ENCODE measurements around the gene ZBTB16. TPM values are rescaled to one million over a fixed set of nuclear protein-coding genes. Genes with fewer than 3 reads are reported as not detected.

ZBTB16 gene
- total RNA-seq, 1 donor from 2014 or later = 11.9 TPM

DNA sequence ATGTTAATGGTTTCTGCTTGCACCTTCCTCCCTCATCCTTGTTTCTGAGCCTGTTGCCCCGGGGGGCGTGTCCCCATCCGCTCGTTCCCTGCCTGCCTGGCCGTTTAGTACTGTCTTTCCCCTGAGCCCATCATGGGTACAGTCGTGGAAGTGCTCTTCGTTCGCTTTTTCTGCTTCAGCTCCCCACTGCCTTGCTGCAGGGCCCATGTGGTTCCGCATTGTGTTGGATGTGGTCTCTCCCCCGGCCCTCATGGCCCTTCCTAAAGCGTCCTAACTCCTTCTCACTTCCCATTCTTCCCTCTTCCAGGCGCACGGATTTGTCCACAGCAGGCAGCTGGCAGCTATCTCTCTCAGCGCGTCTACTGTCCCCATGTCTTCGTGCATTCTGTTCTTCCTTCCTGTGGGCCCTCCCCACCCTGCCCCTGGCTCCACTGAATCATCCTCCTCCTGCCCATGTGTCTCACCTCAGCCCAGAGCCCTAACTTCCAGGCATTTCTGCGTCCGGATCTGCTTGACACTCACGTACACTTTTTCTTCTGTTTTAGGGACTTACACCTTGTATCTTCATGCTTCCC is 98.1 kb downstream of the ZBTB16 start:
- TF ChIP-seq CTCF (conservative IDR thresholded peaks at IDR 0.05) = no peak
- H3K36me3 Mint-ChIP-seq = no peaks in the 10 kb centered on the region
- H3K27me3 Mint-ChIP-seq = peaks cover 76% of the 10 kb centered on the region
- H3K9me3 Mint-ChIP-seq = no peaks in the 10 kb centered on the region
- H3K27ac Mint-ChIP-seq = no peak overlapping the region
- DNase-seq (ENCODE audit: extremely low spot score, unreplicated experiment) = no peak
- H3K4me1 Mint-ChIP-seq (ENCODE audit: unreplicated experiment) = peaks cover 43% of the 10 kb centered on the region
- H3K4me3 Mint-ChIP-seq = no peak overlapping the region

DNA sequence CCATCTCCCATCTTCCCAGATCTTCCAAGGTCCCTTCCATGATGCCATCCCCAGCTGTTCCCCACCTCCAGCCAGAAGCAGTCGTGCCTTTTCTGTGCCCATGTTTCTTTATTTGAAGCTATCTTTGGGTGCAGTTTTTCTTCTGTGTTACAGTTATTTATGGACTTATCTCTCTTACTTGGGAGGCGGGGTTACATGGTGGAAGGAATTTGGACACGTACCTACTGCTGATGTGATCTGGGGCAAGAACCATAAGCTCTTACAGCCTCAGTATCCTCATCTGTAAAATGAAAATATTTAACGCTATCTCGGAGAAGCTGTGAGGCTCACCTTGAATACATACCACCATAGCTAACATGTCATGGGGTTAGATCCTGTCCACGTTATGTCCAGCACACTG is 98.9 kb downstream of the ZBTB16 start:
- no peak for TF ChIP-seq CTCF (conservative IDR thresholded peaks at IDR 0.05)
- H3K4me3 Mint-ChIP-seq = no peak overlapping the region
- peaks cover 75% of the 10 kb centered on the region for H3K27me3 Mint-ChIP-seq
- no peaks in the 10 kb centered on the region for H3K36me3 Mint-ChIP-seq
- DNase-seq (ENCODE audit: extremely low spot score, unreplicated experiment) = no peak
- H3K4me1 Mint-ChIP-seq (ENCODE audit: unreplicated experiment) = peaks cover 51% of the 10 kb centered on the region
- no peaks in the 10 kb centered on the region for H3K9me3 Mint-ChIP-seq
- no peak overlapping the region for H3K27ac Mint-ChIP-seq

DNA sequence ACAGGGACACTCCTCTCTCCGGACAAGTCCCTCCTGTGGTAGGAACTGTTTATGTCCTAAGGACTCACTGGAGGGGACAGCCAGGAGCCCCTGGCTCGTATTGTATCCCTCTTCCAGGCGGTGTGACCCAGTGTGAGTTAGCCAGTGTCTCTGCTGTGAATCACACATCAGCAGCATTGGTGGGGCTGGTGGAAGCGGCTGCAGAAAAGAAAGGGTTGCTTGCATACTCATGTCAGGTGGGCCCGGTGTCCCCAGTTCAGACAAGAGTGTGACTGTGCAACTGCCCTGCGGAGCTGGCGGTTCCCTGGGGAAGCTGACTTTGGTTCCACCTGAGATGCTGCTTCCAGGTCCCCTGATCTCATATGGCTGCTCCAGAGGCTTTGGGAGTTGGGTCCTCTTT is 99.4 kb downstream of the ZBTB16 start:
- Mint-ChIP-seq H3K27me3 (peaks cover 75% of the 10 kb centered on the region), H3K4me1 (ENCODE audit: unreplicated experiment) (peaks cover 56% of the 10 kb centered on the region), H3K27ac (no peak overlapping the region), H3K4me3 (no peak overlapping the region), H3K9me3 (no peaks in the 10 kb centered on the region), H3K36me3 (no peaks in the 10 kb centered on the region)
- TF ChIP-seq CTCF (conservative IDR thresholded peaks at IDR 0.05) = no peak
- no peak for DNase-seq (ENCODE audit: extremely low spot score, unreplicated experiment)

- H3K4me3 Mint-ChIP-seq = no peak overlapping the region
- H3K4me1 Mint-ChIP-seq (ENCODE audit: unreplicated experiment) = peaks cover 60% of the 10 kb centered on the region
- TF ChIP-seq CTCF (conservative IDR thresholded peaks at IDR 0.05) = no peak
Measured at GRCh38 chr11:114159320-114159719, 99.8 kb downstream of the ZBTB16 start.

DNA sequence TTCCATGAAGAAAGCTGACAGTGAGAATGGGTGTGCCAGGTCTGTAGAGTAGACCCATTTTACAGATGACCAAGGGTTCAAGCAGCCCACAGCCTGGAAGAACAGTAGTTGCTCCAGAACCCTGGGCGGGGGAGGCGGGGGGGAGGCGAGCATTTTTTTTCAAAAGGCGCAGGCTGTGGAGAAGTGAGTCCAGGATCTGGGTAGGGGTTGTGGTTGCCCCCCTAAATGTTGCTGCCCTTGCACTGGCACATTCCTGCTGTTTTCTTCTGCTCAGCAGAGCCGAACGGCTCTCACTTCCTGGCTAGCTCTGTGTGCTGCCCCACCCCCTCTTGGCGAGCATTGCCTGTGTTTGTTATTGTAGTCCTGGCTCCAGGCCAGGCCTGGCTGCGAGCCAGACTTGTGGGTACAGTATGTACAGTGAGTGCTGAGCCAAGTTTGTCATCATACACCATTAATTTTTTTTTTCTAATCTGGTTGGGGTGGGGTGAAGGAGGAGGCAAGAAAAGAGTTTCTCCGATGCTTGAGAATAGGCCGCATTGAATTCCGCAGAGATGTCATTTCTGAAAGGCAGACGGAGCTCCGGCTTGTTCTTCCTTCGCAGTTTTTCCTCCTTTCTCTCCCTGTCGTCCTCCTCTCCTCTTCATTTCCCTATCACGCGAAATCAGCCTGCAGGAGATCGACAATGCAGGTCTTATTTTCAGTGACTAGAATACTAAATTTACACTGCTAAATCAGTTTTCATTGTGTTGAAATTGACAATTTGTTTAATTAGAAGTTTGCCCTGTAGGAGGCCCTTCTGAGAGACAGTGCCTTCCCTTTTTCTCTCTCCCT is 100.5 kb downstream of the ZBTB16 start:
- peaks cover 79% of the 10 kb centered on the region for H3K27me3 Mint-ChIP-seq
- peak overlapping the region; percentile 64 for H3K27ac Mint-ChIP-seq
- H3K36me3 Mint-ChIP-seq = no peaks in the 10 kb centered on the region
- H3K9me3 Mint-ChIP-seq = no peaks in the 10 kb centered on the region
- peak; percentile 94 for DNase-seq (ENCODE audit: extremely low spot score, unreplicated experiment)
- H3K4me1 Mint-ChIP-seq (ENCODE audit: unreplicated experiment) = peaks cover 65% of the 10 kb centered on the region
- peak overlapping the region; percentile 70 for H3K4me3 Mint-ChIP-seq
- peak; percentile 31 for TF ChIP-seq CTCF (conservative IDR thresholded peaks at IDR 0.05)

More at GRCh38 chr11:114159320-114159719, 99.8 kb downstream of the ZBTB16 start:
- peak overlapping the region; percentile 20 for H3K27ac Mint-ChIP-seq
- no peaks in the 10 kb centered on the region for H3K36me3 Mint-ChIP-seq
- no peaks in the 10 kb centered on the region for H3K9me3 Mint-ChIP-seq
- H3K27me3 Mint-ChIP-seq = peaks cover 77% of the 10 kb centered on the region
- no peak for DNase-seq (ENCODE audit: extremely low spot score, unreplicated experiment)

All from type B pancreatic cell (in vitro differentiated cells).